HepG2 (cell line): ENCODE data around the gene ARL2. TPM values are rescaled to one million over a fixed set of nuclear protein-coding genes. Genes with fewer than 3 reads are reported as not detected.

ENCODE experiments used
- CTCF ChIP-seq: sonication (generic); formaldehyde crosslinking; IDR thresholded peaks from 2 replicates; pipeline ENCODE4 v1.5.0; 2020; ENCODE audit warnings: mild to moderate bottlenecking, missing genetic modification reagents, moderate library complexity
- DBP ChIP-seq: sonication (generic); formaldehyde crosslinking; IDR thresholded peaks from 2 replicates; pipeline ENCODE4 v1.4.0; 2020; ENCODE audit warnings: missing genetic modification reagents; ENCODE audit errors: not compliant biosample characterization
- E2F1 ChIP-seq: sonication (generic); formaldehyde crosslinking; IDR thresholded peaks from 2 replicates; pipeline ENCODE4 v1.5.0; 2020; ENCODE audit warnings: missing genetic modification reagents
- IKZF4 ChIP-seq: sonication (generic); formaldehyde crosslinking; IDR thresholded peaks from 2 replicates; pipeline ENCODE4 v1.5.1; 2020; ENCODE audit warnings: borderline replicate concordance, mild to moderate bottlenecking, low read depth, missing genetic modification reagents; ENCODE audit errors: not compliant biosample characterization
- IKZF5 ChIP-seq: IDR thresholded peaks from 2 replicates; pipeline ENCODE4 v1.6.1; 2018; ENCODE audit warnings: missing genetic modification reagents, mild to moderate bottlenecking, missing compliant biosample characterization
- IRX3 ChIP-seq: sonication (generic); formaldehyde crosslinking; IDR thresholded peaks from 2 replicates; pipeline ENCODE4 v1.8.1; 2023; ENCODE audit warnings: mild to moderate bottlenecking, low read depth, missing genetic modification reagents, borderline replicate concordance
- MNT ChIP-seq: fragments of 450-650 bp; IDR thresholded peaks from 2 replicates; pipeline ENCODE4 v1.6.1; 2016
- NCOA2 ChIP-seq: sonication (generic); formaldehyde crosslinking; IDR thresholded peaks from 2 replicates; pipeline ENCODE4 v1.8.0; 2022; ENCODE audit warnings: inconsistent platforms
- POGZ ChIP-seq: sonication (generic); formaldehyde crosslinking; IDR thresholded peaks from 2 replicates; pipeline ENCODE4 v1.4.0; 2020; ENCODE audit warnings: mild to moderate bottlenecking, missing genetic modification reagents
- POLR2A ChIP-seq, 2 experiments: IDR thresholded peaks; 2 replicates each; pipeline ENCODE4 v1.6.1; 2011; ENCODE audit warnings: low read depth in 2 of 2, low read length in 2 of 2, mild to moderate bottlenecking in 1 of 2, moderate library complexity in 1 of 2; ENCODE audit not compliant: insufficient read depth in 1 of 2
- SOX13 ChIP-seq, 3 experiments: fragments of 450-650 bp in 1 of 3; sonication (generic) in 1 of 3; formaldehyde crosslinking in 1 of 3; IDR thresholded peaks in 2 of 3; conservative IDR thresholded peaks in 1 of 3; 2 replicates each; pipeline versions ENCODE4 v1.5.0 to v1.6.1; 2016 to 2020; ENCODE audit warnings: antibody characterized with exemption in 1 of 3, mild to moderate bottlenecking in 1 of 3, missing compliant biosample characterization in 1 of 3, missing genetic modification reagents in 1 of 3, moderate library complexity in 1 of 3
- TBX3 ChIP-seq: fragments of 450-650 bp; IDR thresholded peaks from 2 replicates; pipeline ENCODE4 v1.6.1; 2017; ENCODE audit warnings: antibody characterized with exemption, mild to moderate bottlenecking, inconsistent platforms, borderline replicate concordance
- ZNF589 ChIP-seq: sonication (generic); formaldehyde crosslinking; conservative IDR thresholded peaks from 2 replicates; pipeline ENCODE4 v1.8.0; 2022; ENCODE audit warnings: mild to moderate bottlenecking, moderate library complexity, missing genetic modification reagents
- ZXDC ChIP-seq: sonication (generic); formaldehyde crosslinking; IDR thresholded peaks from 2 replicates; pipeline ENCODE4 v1.5.0; 2020; ENCODE audit warnings: mild to moderate bottlenecking, missing genetic modification reagents
- polyA plus RNA-seq, 8 experiments: library from polyadenylated mRNA; depleted of rRNA in 3 of 8; stranded (reverse) in 7 of 8; unstranded in 1 of 8; fragments of >200 nt; fragmentation: Illumina TruSeq in 4 of 8; extraction: Trizol in 4 of 8; gene quantifications; 2 replicates each; pipeline versions ENCODE4 v1.2.1 to v1.2.3, GENCODE V29; 2011 to 2016; ENCODE audit warnings: low read depth in 4 of 8, missing spikeins in 1 of 8, mixed read lengths in 1 of 8; ENCODE audit not compliant: insufficient read depth in 1 of 8
- total RNA-seq, 5 experiments: library from RNA; depleted of rRNA; stranded (reverse); fragments of >200 nt; fragmentation: Illumina TruSeq; extraction: Trizol; gene quantifications; 2 replicates each; pipeline ENCODE4 v1.2.3, GENCODE V29; 2016; ENCODE audit warnings: low read depth in 1 of 5
- TF ChIP-seq, protein P1 (sequence below): sonication (generic); formaldehyde crosslinking; conservative IDR thresholded peaks from 2 replicates; pipeline ENCODE4 v1.4.0; 2020; ENCODE audit warnings: missing genetic modification reagents

Gene ARL2
- total and polyA plus RNA-seq, 2 of the 13 experiments (the other 11 are each of a cell fraction or from before 2014, with no cell fraction given), result 82.9 to 84.4 TPM

GRCh38 chr11:65040847-65041622, 27.1 kb downstream of the ARL2 start, which contains the start of gene SAC3D1 (continued):
- TF ChIP-seq IKZF5 (CRISPR knock-in tag), result peak; percentile 31; the same call in 1 of the 2 replicates
- TF ChIP-seq MNT, result 0 out of 2 replicates have a peak, but pooled peaks have one; percentile 9
- peak; percentile 49; the same call in 1 of the 2 replicates for TF ChIP-seq TBX3
- peak; percentile 92 for TF ChIP-seq IKZF4
- TF ChIP-seq, protein P1, sequence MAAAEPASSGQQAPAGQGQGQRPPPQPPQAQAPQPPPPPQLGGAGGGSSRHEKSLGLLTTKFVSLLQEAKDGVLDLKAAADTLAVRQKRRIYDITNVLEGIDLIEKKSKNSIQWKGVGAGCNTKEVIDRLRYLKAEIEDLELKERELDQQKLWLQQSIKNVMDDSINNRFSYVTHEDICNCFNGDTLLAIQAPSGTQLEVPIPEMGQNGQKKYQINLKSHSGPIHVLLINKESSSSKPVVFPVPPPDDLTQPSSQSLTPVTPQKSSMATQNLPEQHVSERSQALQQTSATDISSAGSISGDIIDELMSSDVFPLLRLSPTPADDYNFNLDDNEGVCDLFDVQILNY (CRISPR knock-in tag), result peak; percentile 88
- TF ChIP-seq ZNF589 (CRISPR knock-in tag), result 0 out of 2 replicates have a peak, but pooled peaks have one; percentile 41
- no peak for TF ChIP-seq SOX13 (IDR thresholded peaks at IDR 0.05)
- peak in 1 of 2 experiments; percentile 11; a peak in 1 of 4 replicates for TF ChIP-seq SOX13 (CRISPR knock-in tag; conservative IDR thresholded peaks at IDR 0.05 in 1 of 2, IDR thresholded peaks at IDR 0.05 in 1 of 2)
- peak; percentile 13 to 66; a peak in 3 of 4 replicates for TF ChIP-seq POLR2A (IDR thresholded peaks at IDR 0.05; ENCODE audit: insufficient read depth in 1 of 2, low read depth in 2 of 2, low read length in 2 of 2)
- TF ChIP-seq E2F1 (CRISPR knock-in tag), result peak; percentile 99
- TF ChIP-seq POGZ, result peak; percentile 78
- 0 out of 2 replicates have a peak, but pooled peaks have one; percentile 72 for TF ChIP-seq IRX3 (CRISPR knock-in tag)
- peak; percentile 43; the same call in 1 of the 2 replicates for TF ChIP-seq NCOA2 (CRISPR knock-in tag)
- TF ChIP-seq DBP, result peak; percentile 39
- peak; percentile 75; the same call in 1 of the 2 replicates for TF ChIP-seq ZXDC (CRISPR knock-in tag)
- TF ChIP-seq CTCF (CRISPR knock-in tag), result peak; percentile 10; the same call in 1 of the 2 replicates
